Memory B cell (primary cell): ENCODE results near the gene NUDT22.

Experiments used
- ATAC-seq: fragments of 150-1000 bp; cut with Tn5 transposase; 2 replicates; pipeline ENCODE4 v1.10.0; 2021; ENCODE audit warnings: low read depth, mild to moderate bottlenecking, moderate library complexity
- DNase-seq, 2 donors: peaks; one replicate each; pipeline ENCODE4 v3.0.0; 2022; ENCODE audit warnings: low spot score in 2 of 2
- H3K27ac Mint-ChIP-seq: one replicate; pipeline ENCODE4 v1.8.0; 2022; ENCODE audit warnings: mild to moderate bottlenecking, moderate library complexity, mixed read lengths
- H3K27me3 Mint-ChIP-seq: one replicate; pipeline ENCODE4 v1.8.0; 2022; ENCODE audit warnings: mixed read lengths
- H3K36me3 Mint-ChIP-seq: one replicate; pipeline ENCODE4 v1.8.0; 2022; ENCODE audit warnings: mild to moderate bottlenecking, mixed read lengths
- H3K4me1 Mint-ChIP-seq: one replicate; pipeline ENCODE4 v1.8.0; 2022; ENCODE audit warnings: mixed read lengths
- H3K4me3 Mint-ChIP-seq: one replicate; pipeline ENCODE4 v1.8.0; 2022; ENCODE audit warnings: mild to moderate bottlenecking, moderate library complexity, mixed read lengths
- H3K9me3 Mint-ChIP-seq: one replicate; pipeline ENCODE4 v1.8.0; 2022; ENCODE audit warnings: mixed read lengths

NUDT22 gene

GRCh38 chr11:64229090-64229743 lies 3.1 kb downstream of the NUDT22 start:
- Mint-ChIP-seq H3K9me3 (no peaks in the 10 kb centered on the region), H3K27ac (peak overlapping the region; percentile 96), H3K4me1 (peaks cover 40% of the 10 kb centered on the region), H3K27me3 (no peaks in the 10 kb centered on the region), H3K36me3 (no peaks in the 10 kb centered on the region), H3K4me3 (peak overlapping the region; percentile 93)
- no peak for ATAC-seq
- DNase-seq: no peak

- Mint-ChIP-seq H3K4me1 (peaks cover 39% of the 10 kb centered on the region), H3K9me3 (no peaks in the 10 kb centered on the region), H3K27me3 (no peaks in the 10 kb centered on the region), H3K36me3 (no peaks in the 10 kb centered on the region), H3K27ac (peak overlapping the region; percentile 96), H3K4me3 (peak overlapping the region; percentile 93)
- DNase-seq (no peak), ATAC-seq (no peak)
These were observed 3.7 kb downstream of the NUDT22 start for GRCh38 chr11:64229744-64230170.

GRCh38 chr11:64230171-64230984 lies 4.3 kb downstream of the NUDT22 start, which contains the start of gene DNAJC4:
Gene DNAJC4, plus strand, starts transcription at chr11:64230548. Its CDS starts 307 bp downstream, at chr11:64230855.
- peaks cover 35% of the 10 kb centered on the region for H3K4me1 Mint-ChIP-seq
- ATAC-seq (peak; percentile 52), DNase-seq (peak; percentile 86 to 89)
- H3K4me3 Mint-ChIP-seq: peak within 1 kb of the TSS; percentile 93
- H3K27me3 Mint-ChIP-seq: no peaks in the 10 kb centered on the region
- peak within 1 kb of the TSS; percentile 96 for H3K27ac Mint-ChIP-seq
- H3K9me3 Mint-ChIP-seq: no peaks in the 10 kb centered on the region
- no peaks in the 10 kb centered on the region for H3K36me3 Mint-ChIP-seq

- no peaks in the 10 kb centered on the region for H3K27me3 Mint-ChIP-seq
- H3K4me1 Mint-ChIP-seq: peaks cover 37% of the 10 kb centered on the region
These were observed 4.9 kb downstream of the NUDT22 start for GRCh38 chr11:64230985-64231365.

GRCh38 chr11:64231546-64231945 lies 5.5 kb downstream of the NUDT22 start:
- Mint-ChIP-seq H3K4me3 (peak overlapping the region; percentile 93), H3K36me3 (no peaks in the 10 kb centered on the region), H3K27me3 (no peaks in the 10 kb centered on the region), H3K27ac (peak overlapping the region; percentile 19), H3K9me3 (no peaks in the 10 kb centered on the region), H3K4me1 (peaks cover 37% of the 10 kb centered on the region)
- ATAC-seq: no peak
- DNase-seq: no peak

More at GRCh38 chr11:64230985-64231365, 4.9 kb downstream of the NUDT22 start:
- H3K9me3 Mint-ChIP-seq: no peaks in the 10 kb centered on the region
- H3K4me3 Mint-ChIP-seq: peak overlapping the region; percentile 93
- no peaks in the 10 kb centered on the region for H3K36me3 Mint-ChIP-seq
- no peak for DNase-seq
- peak overlapping the region; percentile 96 for H3K27ac Mint-ChIP-seq
- ATAC-seq: no peak

GRCh38 chr11:64232182-64232966 lies 6.3 kb downstream of the NUDT22 start:
- H3K9me3 Mint-ChIP-seq: no peaks in the 10 kb centered on the region
- H3K36me3 Mint-ChIP-seq: no peaks in the 10 kb centered on the region
- DNase-seq (no peak), ATAC-seq (no peak)
- peaks cover 35% of the 10 kb centered on the region for H3K4me1 Mint-ChIP-seq
- H3K27me3 Mint-ChIP-seq: no peaks in the 10 kb centered on the region
- peak overlapping the region; percentile 19 for H3K27ac Mint-ChIP-seq
- H3K4me3 Mint-ChIP-seq: peak overlapping the region; percentile 56

GRCh38 chr11:64232967-64233315 lies 6.9 kb downstream of the NUDT22 start:
- Mint-ChIP-seq H3K4me3 (no peak overlapping the region), H3K27me3 (no peaks in the 10 kb centered on the region)

GRCh38 chr11:64233913-64234586 lies 8.0 kb downstream of the NUDT22 start, which contains the start of gene VEGFB:
Gene VEGFB, plus strand, starts transcription at chr11:64234584. Its CDS starts 250 bp downstream, at chr11:64234834.
- ATAC-seq: peak; percentile 48
- no peaks in the 10 kb centered on the region for H3K27me3 Mint-ChIP-seq
- H3K27ac Mint-ChIP-seq: peak within 1 kb of the TSS; percentile 92
- no peaks in the 10 kb centered on the region for H3K9me3 Mint-ChIP-seq
- H3K4me1 Mint-ChIP-seq: peaks cover 44% of the 10 kb centered on the region
- peak in 1 of 2 donors; percentile 65 for DNase-seq
- H3K4me3 Mint-ChIP-seq: peak within 1 kb of the TSS; percentile 93
- peaks cover 6% of the 10 kb centered on the region for H3K36me3 Mint-ChIP-seq

More at GRCh38 chr11:64232967-64233315, 6.9 kb downstream of the NUDT22 start:
- DNase-seq: no peak
- H3K4me1 Mint-ChIP-seq: peaks cover 35% of the 10 kb centered on the region
- no peaks in the 10 kb centered on the region for H3K9me3 Mint-ChIP-seq
- H3K36me3 Mint-ChIP-seq: peaks cover 4% of the 10 kb centered on the region
- no peak for ATAC-seq
- no peak overlapping the region for H3K27ac Mint-ChIP-seq

- peak in 1 of 2 donors; percentile 73 for DNase-seq
- peak; percentile 50 for ATAC-seq
- no peaks in the 10 kb centered on the region for H3K9me3 Mint-ChIP-seq
- peak overlapping the region; percentile 93 for H3K4me3 Mint-ChIP-seq
- no peaks in the 10 kb centered on the region for H3K27me3 Mint-ChIP-seq
- H3K4me1 Mint-ChIP-seq: peaks cover 42% of the 10 kb centered on the region
- peaks cover 6% of the 10 kb centered on the region for H3K36me3 Mint-ChIP-seq
- H3K27ac Mint-ChIP-seq: peak overlapping the region; percentile 92
These were observed 8.7 kb downstream of the NUDT22 start for GRCh38 chr11:64234647-64235379.

- Mint-ChIP-seq H3K4me3 (peak overlapping the region; percentile 93), H3K4me1 (peaks cover 50% of the 10 kb centered on the region), H3K27ac (peak overlapping the region; percentile 92), H3K27me3 (no peaks in the 10 kb centered on the region), H3K36me3 (peaks cover 6% of the 10 kb centered on the region), H3K9me3 (no peaks in the 10 kb centered on the region)
- ATAC-seq: no peak
- no peak for DNase-seq
These were observed 9.5 kb downstream of the NUDT22 start for GRCh38 chr11:64235437-64236161.

- H3K9me3 Mint-ChIP-seq: no peaks in the 10 kb centered on the region
- H3K4me1 Mint-ChIP-seq: peaks cover 46% of the 10 kb centered on the region
- peak overlapping the region; percentile 73 for H3K4me3 Mint-ChIP-seq
- peak overlapping the region; percentile 100 for H3K27ac Mint-ChIP-seq
- ATAC-seq (no peak), DNase-seq (no peak)
- no peaks in the 10 kb centered on the region for H3K27me3 Mint-ChIP-seq
- H3K36me3 Mint-ChIP-seq: peaks cover 6% of the 10 kb centered on the region
These were observed 11.4 kb downstream of the NUDT22 start for GRCh38 chr11:64237484-64237951.

GRCh38 chr11:64238076-64238475 lies 12.0 kb downstream of the NUDT22 start:
- Mint-ChIP-seq H3K27me3 (no peaks in the 10 kb centered on the region), H3K36me3 (peaks cover 6% of the 10 kb centered on the region), H3K27ac (peak overlapping the region; percentile 100), H3K9me3 (no peaks in the 10 kb centered on the region), H3K4me3 (peak overlapping the region; percentile 63), H3K4me1 (peaks cover 43% of the 10 kb centered on the region)
- DNase-seq: no peak
- no peak for ATAC-seq
